HAP-1 (cell line): ENCODE results near the gene GTF3C5.

Experiments
- DNase-seq, 2 experiments: peaks; one replicate each; pipeline ENCODE4 v3.0.0-alpha.2; 2016 to 2020; ENCODE audit warnings: low spot score in 2 of 2
- H3K27me3 ChIP-seq: fragments of 250-450 bp; sonication (Bioruptor Pico); 2 replicates; pipeline ENCODE4 v1.5.1; 2020; ENCODE audit warnings: low read depth, mild to moderate bottlenecking, moderate library complexity
- H3K36me3 ChIP-seq: fragments of 250-450 bp; sonication (Bioruptor Pico); replicated peaks from 2 replicates; pipeline ENCODE4 v1.5.1; 2020; ENCODE audit warnings: mild to moderate bottlenecking
- H3K4me1 ChIP-seq: fragments of 250-450 bp; sonication (Bioruptor Pico); 2 replicates; pipeline ENCODE4 v1.5.1; 2020; ENCODE audit warnings: mild to moderate bottlenecking
- H3K4me3 ChIP-seq: fragments of 250-450 bp; sonication (Bioruptor Pico); 2 replicates; pipeline ENCODE4 v1.5.1; 2020; ENCODE audit warnings: mild to moderate bottlenecking, moderate library complexity
- H3K9me3 ChIP-seq: fragments of 250-450 bp; sonication (Bioruptor Pico); 2 replicates; pipeline ENCODE4 v1.5.1; 2020; ENCODE audit warnings: mild to moderate bottlenecking, moderate library complexity
- in situ Hi-C: fragments of 300-500 bp; cut with MboI; formaldehyde crosslinking; loops from 3 replicates; pipeline ENCODE4 v1.14.3; 2020; ENCODE audit warnings: low sequenced_read_pairs, inconsistent platforms, mixed read lengths

Gene GTF3C5

GRCh38 chr9:133105461-133105770 is 74.6 kb downstream of the GTF3C5 start:
- H3K27me3 ChIP-seq, result no peaks in the 10 kb centered on the region
- no peak for DNase-seq
- H3K9me3 ChIP-seq, result no peaks in the 10 kb centered on the region
- H3K4me3 ChIP-seq, result no peak overlapping the region
- peaks cover 70% of the 10 kb centered on the region for H3K36me3 ChIP-seq
- H3K4me1 ChIP-seq, result no peaks in the 10 kb centered on the region
- in situ Hi-C loops, result no loop called here

GRCh38 chr9:133106511-133107244 is 75.9 kb downstream of the GTF3C5 start:
- Histone ChIP-seq H3K36me3 (peaks cover 62% of the 10 kb centered on the region), H3K4me1 (no peaks in the 10 kb centered on the region), H3K27me3 (no peaks in the 10 kb centered on the region), H3K4me3 (no peak overlapping the region), H3K9me3 (no peaks in the 10 kb centered on the region)
- in situ Hi-C loops, result no loop called here
- DNase-seq, result no peak

GRCh38 chr9:133107245-133107722 is 76.5 kb downstream of the GTF3C5 start:
- Histone ChIP-seq H3K27me3 (no peaks in the 10 kb centered on the region), H3K4me3 (no peak overlapping the region), H3K9me3 (no peaks in the 10 kb centered on the region), H3K4me1 (no peaks in the 10 kb centered on the region), H3K36me3 (peaks cover 60% of the 10 kb centered on the region)
- in situ Hi-C loops, result no loop called here
- no peak for DNase-seq
